D341Med (cell line): ENCODE data around the gene ZFP36.

ENCODE experiments used
- DNase-seq: peaks from one replicate; pipeline ENCODE4 v3.0.0; 2012; ENCODE audit warnings: low spot score

The ZFP36 gene

GRCh38 chr19:39405958-39406655 lies 540 bp upstream of the ZFP36 start:
- DNase-seq = no peak

GRCh38 chr19:39407410-39407659 lies 688 bp downstream of the ZFP36 start:
- DNase-seq = no peak

- no peak for DNase-seq
Measured at GRCh38 chr19:39407660-39408391, 1.2 kb downstream of the ZFP36 start.

- DNase-seq = no peak
Measured at GRCh38 chr19:39408392-39409207, 2.0 kb downstream of the ZFP36 start.

GRCh38 chr19:39409208-39410016 lies 2.8 kb downstream of the ZFP36 start:
- no peak for DNase-seq

- no peak for DNase-seq
Measured at GRCh38 chr19:39410017-39410830, 3.6 kb downstream of the ZFP36 start.

- DNase-seq = no peak
Measured at GRCh38 chr19:39410831-39411080, 4.1 kb downstream of the ZFP36 start.

GRCh38 chr19:39411081-39411831 lies 4.6 kb downstream of the ZFP36 start:
- DNase-seq = no peak

GRCh38 chr19:39411832-39412099 lies 5.1 kb downstream of the ZFP36 start:
- DNase-seq = peak; percentile 66

GRCh38 chr19:39412100-39412866 lies 5.6 kb downstream of the ZFP36 start, which contains the start of gene PLEKHG2:
Gene PLEKHG2 (plus strand): TSS chr19:39412669. CDS start chr19:39414087, 1,418 bp downstream.
- peak; percentile 93 for DNase-seq

GRCh38 chr19:39412867-39413271 lies 6.2 kb downstream of the ZFP36 start:
- DNase-seq = no peak

- peak; percentile 93 for DNase-seq
Measured at GRCh38 chr19:39413272-39413910, 6.7 kb downstream of the ZFP36 start.

GRCh38 chr19:39413911-39414608 lies 7.4 kb downstream of the ZFP36 start:
- peak; percentile 46 for DNase-seq

- no peak for DNase-seq
Measured at GRCh38 chr19:39415111-39416046, 8.7 kb downstream of the ZFP36 start.

GRCh38 chr19:39416152-39417120 lies 9.8 kb downstream of the ZFP36 start:
- DNase-seq = no peak

GRCh38 chr19:39417463-39418181 lies 11.0 kb downstream of the ZFP36 start:
- DNase-seq = no peak
